Measurements from ENCODE around the gene ZCCHC9. TPM values are rescaled to one million over a fixed set of nuclear protein-coding genes. Genes with fewer than 3 reads are reported as not detected.

The ZCCHC9 gene
- total and polyA plus RNA-seq, 2 of the 4 experiments (the other 2 are of a cell fraction) = 20.4 to 24.6 TPM

GRCh38 chr5:81315336-81315735, 13.9 kb downstream of the ZCCHC9 start:
- WGBS, 2 experiments (ENCODE audit: extremely low coverage in 2 of 2, insufficient read length in 1 of 2) = no CpG with 5 or more reads among the region's 1 CpG
- H4K91ac ChIP-seq (ENCODE audit: insufficient read depth, low read depth, low read length) = peak overlapping the region; percentile 48
- H3K4ac ChIP-seq (ENCODE audit: low read depth, low read length) = peak overlapping the region; percentile 81
- peak overlapping the region; percentile 7 to 82 for H4K8ac ChIP-seq (ENCODE audit: low read depth in 2 of 2, low read length in 2 of 2)
- no peak overlapping the region for H3K4me3 ChIP-seq (ENCODE audit: insufficient read depth, low read depth, low read length)
- no peak overlapping the region; the same call in 1 of the 2 replicates for H2AK5ac ChIP-seq (ENCODE audit: low read depth, low read length)
- H3K23ac ChIP-seq (ENCODE audit: low read depth, low read length) = peak overlapping the region; percentile 89; the same call in 1 of the 2 replicates
- 0 out of 2 replicates have a peak overlapping the region, but pooled peaks have one; percentile 57 for H3K56ac ChIP-seq (ENCODE audit: extremely low read depth, insufficient read depth, low read length)
- H3K4me1 ChIP-seq (ENCODE audit: control insufficient read depth, insufficient read depth, low read length) = peaks cover 6% of the 10 kb centered on the region; the same call in 1 of the 2 replicates
- H3K36me3 ChIP-seq (ENCODE audit: control insufficient read depth, insufficient read depth, low read length) = peaks cover 16% of the 10 kb centered on the region
- peak overlapping the region; percentile 89 for H3K18ac ChIP-seq (ENCODE audit: low read depth, low read length)
- CTCF ChIA-PET = no interaction called here
- DNase-seq (peak; percentile 86), ATAC-seq (ENCODE audit: low read depth) (peak; percentile 84)
- no peaks in the 10 kb centered on the region for H4K20me1 ChIP-seq (ENCODE audit: insufficient read depth, low read length)
- peak; percentile 91 for TF ChIP-seq CEBPB (IDR thresholded peaks at IDR 0.05; ENCODE audit: low read depth, low read length)
- no peak for TF ChIP-seq USF2 (IDR thresholded peaks at IDR 0.05; ENCODE audit: low read depth, low read length)
- POLR2A ChIA-PET (ENCODE audit: unreplicated experiment) = no interaction called here
- H2BK120ac ChIP-seq (ENCODE audit: low read depth, low read length) = peak overlapping the region; percentile 76; the same call in 1 of the 2 replicates
- no peak overlapping the region for H2AFZ ChIP-seq (replicated peaks; ENCODE audit: low read length, poor library complexity)
- peak overlapping the region; percentile 63 for H3K4me2 ChIP-seq (ENCODE audit: low read depth, low read length)
- in situ Hi-C loops (cut with MboI; ENCODE audit: low sequenced_read_pairs) = no loop called here
- no TSS peak for BruUV-seq (replicated peaks)
- peak overlapping the region; percentile 78 for H4K5ac ChIP-seq (ENCODE audit: low read depth, low read length)
- peak overlapping the region; percentile 80; the same call in 1 of the 2 replicates for H3K14ac ChIP-seq (replicated peaks; ENCODE audit: low read depth, low read length)
- H3K79me1 ChIP-seq (ENCODE audit: low read depth in 1 of 2, low read length in 2 of 2) = peaks cover 4 to 5% of the 10 kb centered on the region in 2 experiments; a peak in 2 of 4 replicates
- H3K27me3 ChIP-seq (ENCODE audit: control insufficient read depth, insufficient read depth, low read length) = no peaks in the 10 kb centered on the region
- 0 out of 3 replicates have a peak overlapping the region, but pooled peaks have one; percentile 22 for H2BK15ac ChIP-seq (ENCODE audit: low read depth, low read length)
- dilution Hi-C loops (cut with HindIII; ENCODE audit: low sequenced_read_pairs, unreplicated experiment) = no loop called here
- H3K9me1 ChIP-seq (ENCODE audit: insufficient read depth, low read length) = no peaks in the 10 kb centered on the region
- H2AK9ac ChIP-seq (replicated peaks; ENCODE audit: low read depth, low read length, poor library complexity) = no peak overlapping the region
- no peaks in the 10 kb centered on the region for H3K9me3 ChIP-seq (ENCODE audit: control insufficient read depth, insufficient read depth, low read length)
- peak overlapping the region; percentile 90; the same call in 1 of the 2 replicates for H3K27ac ChIP-seq (ENCODE audit: insufficient read depth, low read length)
- intact Hi-C loops (cut with micrococcal nuclease) = no loop called here
- no peak overlapping the region for H3K9ac ChIP-seq (ENCODE audit: low read depth, low read length)
- peak overlapping the region; percentile 75; the same call in 1 of the 2 replicates for H2BK20ac ChIP-seq (ENCODE audit: low read depth, low read length)
- peak overlapping the region; percentile 94 for H2BK5ac ChIP-seq (ENCODE audit: low read depth, low read length, poor library complexity, severe bottlenecking)

Data from IMR-90 (cell line).